ENCODE measurements around the gene SLCO2B1. TPM values are rescaled to one million over a fixed set of nuclear protein-coding genes. Genes with fewer than 3 reads are reported as not detected.

SLCO2B1 gene
- total RNA-seq, 4 donors from 2014 or later, result 25.7 to 70.1 (median 33.1) TPM

- 73 to 84% methylated on average over 3 to 7 of the region's 9 CpGs for WGBS, 2 donors (ENCODE audit: low coverage in 1 of 2)
- ATAC-seq, result no peak
- TF ChIP-seq CTCF (IDR thresholded peaks at IDR 0.05), result no peak
- Histone ChIP-seq H3K27me3 (peaks cover 87% of the 10 kb centered on the region), H3K9me3 (no peaks in the 10 kb centered on the region), H3K4me1 (peaks cover 0 to 29% (median 6%) of the 10 kb centered on the region in 3 donors), H3K27ac (no peak overlapping the region), H3K4me3 (no peak overlapping the region), H3K36me3 (no peaks in the 10 kb centered on the region)
These were observed 87.9 kb downstream of the SLCO2B1 start for GRCh38 chr11:75238595-75239440.

- no peak for ATAC-seq
- Histone ChIP-seq H3K36me3 (no peaks in the 10 kb centered on the region), H3K9me3 (no peaks in the 10 kb centered on the region), H3K4me1 (peaks cover 0 to 29% (median 6%) of the 10 kb centered on the region in 3 donors), H3K4me3 (no peak overlapping the region), H3K27me3 (peaks cover 96% of the 10 kb centered on the region), H3K27ac (no peak overlapping the region)
- TF ChIP-seq EP300 (IDR thresholded peaks at IDR 0.05) (no peak), CTCF (IDR thresholded peaks at IDR 0.05) (no peak), POLR2A (IDR thresholded peaks at IDR 0.05) (no peak), POLR2AphosphoS5 (IDR thresholded peaks at IDR 0.05) (no peak)
- 34 to 80% methylated on average over 2 to 3 of the region's 10 CpGs for WGBS, 2 donors (ENCODE audit: low coverage in 1 of 2)
These were observed 88.8 kb downstream of the SLCO2B1 start for GRCh38 chr11:75239531-75240290.

- Histone ChIP-seq H3K36me3 (no peaks in the 10 kb centered on the region), H3K4me3 (peak within 1 kb of the TSS in 1 of 2 donors; percentile 49), H3K9me3 (no peaks in the 10 kb centered on the region), H3K27me3 (peaks cover 89% of the 10 kb centered on the region), H3K4me1 (peaks cover 0 to 29% (median 6%) of the 10 kb centered on the region in 3 donors), H3K27ac (no peak within 1 kb of the TSS)
- TF ChIP-seq EP300 (IDR thresholded peaks at IDR 0.05), result no peak
- no peak for TF ChIP-seq POLR2A (IDR thresholded peaks at IDR 0.05)
- no peak for TF ChIP-seq POLR2AphosphoS5 (IDR thresholded peaks at IDR 0.05)
- TF ChIP-seq CTCF (IDR thresholded peaks at IDR 0.05), result no peak
- ATAC-seq, result no peak
- 40% methylated on average over 2 of the region's 58 CpGs; no CpG with 5 or more reads in 1 of the 2 donors for WGBS, 2 donors (ENCODE audit: low coverage in 1 of 2)
These were observed 89.6 kb downstream of the SLCO2B1 start, which contains the start of gene TPBGL for GRCh38 chr11:75240311-75241035. Gene TPBGL (plus strand): TSS chr11:75240774. CDS start chr11:75241050, 276 bp downstream.

GRCh38 chr11:75241036-75241905 is 90.4 kb downstream of the SLCO2B1 start:
- ATAC-seq, result peak; percentile 91
- peaks cover 81% of the 10 kb centered on the region for H3K27me3 ChIP-seq
- H3K36me3 ChIP-seq, result no peaks in the 10 kb centered on the region
- H3K27ac ChIP-seq, result no peak overlapping the region
- H3K4me3 ChIP-seq, result peak overlapping the region in 1 of 2 donors; percentile 49
- no peaks in the 10 kb centered on the region for H3K9me3 ChIP-seq
- peaks cover 0 to 29% (median 6%) of the 10 kb centered on the region in 3 donors for H3K4me1 ChIP-seq
- no CpG with 5 or more reads among the region's 140 CpGs for WGBS, 2 donors (ENCODE audit: low coverage in 1 of 2)
- TF ChIP-seq POLR2A (IDR thresholded peaks at IDR 0.05), result no peak
- peak in 3 of 4 experiments; percentile 90 to 99 (median 96) for TF ChIP-seq CTCF (IDR thresholded peaks at IDR 0.05)

Data from gastroesophageal sphincter (tissue), 4 donors.